Erythroblast (primary cell): Measurements from ENCODE around the gene CDC42BPB.

ENCODE experiments used
- DNase-seq, 2 experiments: peaks; one replicate each; lab custom pipeline; 2025; lab: John Stamatoyannopoulos, UW
- GATA1 ChIP-seq: IDR thresholded peaks from 2 replicates; pipeline ENCODE4 v1.6.1; 2011; ENCODE audit warnings: low read depth, mild to moderate bottlenecking, control low read depth, low read length, moderate library complexity
- POLR2A ChIP-seq: IDR thresholded peaks from 2 replicates; pipeline ENCODE4 v1.6.1; 2011; ENCODE audit warnings: mild to moderate bottlenecking, low read length

Gene CDC42BPB, protein sequence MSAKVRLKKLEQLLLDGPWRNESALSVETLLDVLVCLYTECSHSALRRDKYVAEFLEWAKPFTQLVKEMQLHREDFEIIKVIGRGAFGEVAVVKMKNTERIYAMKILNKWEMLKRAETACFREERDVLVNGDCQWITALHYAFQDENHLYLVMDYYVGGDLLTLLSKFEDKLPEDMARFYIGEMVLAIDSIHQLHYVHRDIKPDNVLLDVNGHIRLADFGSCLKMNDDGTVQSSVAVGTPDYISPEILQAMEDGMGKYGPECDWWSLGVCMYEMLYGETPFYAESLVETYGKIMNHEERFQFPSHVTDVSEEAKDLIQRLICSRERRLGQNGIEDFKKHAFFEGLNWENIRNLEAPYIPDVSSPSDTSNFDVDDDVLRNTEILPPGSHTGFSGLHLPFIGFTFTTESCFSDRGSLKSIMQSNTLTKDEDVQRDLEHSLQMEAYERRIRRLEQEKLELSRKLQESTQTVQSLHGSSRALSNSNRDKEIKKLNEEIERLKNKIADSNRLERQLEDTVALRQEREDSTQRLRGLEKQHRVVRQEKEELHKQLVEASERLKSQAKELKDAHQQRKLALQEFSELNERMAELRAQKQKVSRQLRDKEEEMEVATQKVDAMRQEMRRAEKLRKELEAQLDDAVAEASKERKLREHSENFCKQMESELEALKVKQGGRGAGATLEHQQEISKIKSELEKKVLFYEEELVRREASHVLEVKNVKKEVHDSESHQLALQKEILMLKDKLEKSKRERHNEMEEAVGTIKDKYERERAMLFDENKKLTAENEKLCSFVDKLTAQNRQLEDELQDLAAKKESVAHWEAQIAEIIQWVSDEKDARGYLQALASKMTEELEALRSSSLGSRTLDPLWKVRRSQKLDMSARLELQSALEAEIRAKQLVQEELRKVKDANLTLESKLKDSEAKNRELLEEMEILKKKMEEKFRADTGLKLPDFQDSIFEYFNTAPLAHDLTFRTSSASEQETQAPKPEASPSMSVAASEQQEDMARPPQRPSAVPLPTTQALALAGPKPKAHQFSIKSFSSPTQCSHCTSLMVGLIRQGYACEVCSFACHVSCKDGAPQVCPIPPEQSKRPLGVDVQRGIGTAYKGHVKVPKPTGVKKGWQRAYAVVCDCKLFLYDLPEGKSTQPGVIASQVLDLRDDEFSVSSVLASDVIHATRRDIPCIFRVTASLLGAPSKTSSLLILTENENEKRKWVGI (N-terminal part only)

DNA sequence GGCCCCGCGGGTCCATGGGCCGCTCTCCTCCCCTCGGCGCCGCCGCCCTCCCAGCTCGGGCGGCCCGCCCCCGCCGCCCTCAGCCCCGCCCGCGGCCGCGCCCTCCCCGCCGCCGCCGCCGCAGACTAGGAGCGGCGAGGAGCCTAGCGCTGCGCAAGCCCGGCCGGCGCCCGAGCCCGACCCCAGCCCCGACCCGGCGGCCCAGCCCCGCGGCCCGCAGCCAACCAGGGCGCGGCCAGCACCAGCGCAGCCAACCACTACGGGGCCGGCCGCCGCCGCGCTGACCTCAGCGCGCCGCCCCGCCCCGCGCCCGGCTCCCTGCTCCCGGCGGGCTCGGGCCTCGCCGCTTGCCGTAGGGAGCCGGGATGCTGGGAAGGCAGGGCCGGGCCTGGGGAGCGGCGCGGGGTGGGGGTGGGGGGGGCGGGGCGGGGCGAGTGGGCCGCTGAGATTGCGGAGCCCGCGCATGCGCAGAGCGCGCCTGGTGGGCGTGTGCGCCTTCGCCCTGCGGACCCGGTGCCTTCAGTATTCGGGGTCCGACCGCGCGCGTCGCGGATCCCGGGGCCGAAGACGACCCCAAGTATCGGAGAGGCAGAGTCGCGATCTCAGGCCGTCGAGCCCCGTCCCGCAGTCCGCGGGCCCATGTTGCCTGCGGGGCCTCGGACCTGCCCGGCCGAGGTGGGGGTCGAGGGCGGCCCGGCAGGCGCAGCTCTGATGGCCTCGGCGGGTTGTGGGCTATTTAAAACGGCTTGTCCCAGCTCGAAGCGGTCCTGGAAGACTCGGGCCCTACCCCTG, at the start of gene CDC42BPB:
TSS of gene CDC42BPB (minus strand) at position 178 of the 792 bp plus-strand sequence. CDS start 376 bp downstream, outside the sequence.
- peak; percentile 72 to 75 for DNase-seq
- TF ChIP-seq POLR2A: no peak

DNA sequence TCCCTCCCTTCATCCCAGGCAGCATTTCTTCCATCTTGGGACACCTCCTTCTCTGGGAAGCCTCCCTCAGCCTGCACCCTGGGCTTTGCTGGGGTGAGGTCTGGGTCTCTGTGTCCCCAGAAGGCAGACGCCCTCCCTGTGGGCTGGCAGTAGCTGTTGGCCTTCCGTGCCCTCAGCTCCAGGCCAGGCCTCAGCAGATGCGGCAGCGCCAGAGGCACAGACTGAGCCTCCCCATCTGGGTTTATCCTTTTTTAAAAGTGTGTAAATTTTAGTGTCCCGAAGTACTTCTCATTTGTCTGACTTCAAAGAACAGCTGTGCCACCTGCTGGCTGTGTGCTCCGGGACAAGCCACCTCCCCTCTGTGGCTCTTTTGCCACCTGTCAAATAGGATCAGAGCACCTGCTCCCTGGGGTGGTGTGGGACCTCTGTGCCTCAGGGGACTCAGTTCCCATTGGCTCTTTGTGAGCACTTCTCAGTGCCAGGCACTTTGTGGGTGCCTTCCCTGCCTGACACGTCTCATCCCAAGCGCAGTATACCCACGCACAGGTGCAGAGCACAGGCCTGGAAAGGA, 48.3 kb upstream of the CDC42BPB start:
- no peak for TF ChIP-seq POLR2A
- no peak for TF ChIP-seq GATA1
- DNase-seq: peak; percentile 15 to 30

DNA sequence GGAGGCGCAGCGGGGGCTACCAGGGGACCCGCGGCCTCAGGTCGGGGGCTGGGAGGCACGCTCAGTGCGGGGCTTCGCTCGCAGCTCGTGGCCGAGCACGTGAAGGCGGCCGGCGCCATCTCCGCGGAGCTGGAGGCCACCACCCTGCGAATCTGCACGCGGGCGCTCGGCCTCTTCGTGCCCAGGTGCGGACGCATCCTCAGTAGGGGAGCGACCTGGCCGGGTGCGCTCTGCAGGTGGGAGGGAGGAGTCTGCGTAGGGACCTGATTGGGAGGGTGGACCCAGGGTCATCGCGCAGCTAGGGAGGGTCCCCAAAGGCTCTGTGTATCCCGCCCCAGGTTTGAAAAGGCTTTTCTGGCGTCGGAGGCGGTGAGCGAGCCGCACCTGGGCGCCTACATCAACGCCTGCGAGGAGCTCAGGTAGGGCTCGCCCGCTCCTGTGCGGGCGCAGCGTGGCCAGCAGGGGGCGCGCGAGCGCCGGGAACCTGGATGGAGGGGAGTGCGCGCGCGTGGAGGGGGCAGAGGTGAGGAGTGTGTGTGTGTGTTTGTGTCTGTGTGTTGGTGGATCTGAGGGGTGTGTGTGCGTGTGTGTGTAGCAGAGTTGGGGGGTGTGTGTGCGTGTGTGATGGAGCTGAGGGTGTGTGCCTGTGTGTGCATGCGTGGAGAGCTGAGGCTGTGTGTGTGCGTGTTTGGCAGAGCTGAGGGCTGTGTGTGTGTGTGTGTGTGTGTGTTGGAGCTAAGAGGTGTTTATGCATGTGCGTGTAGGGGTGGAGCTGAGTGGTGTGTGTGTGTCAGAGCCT, 47.5 kb upstream of the CDC42BPB start:
- TF ChIP-seq GATA1 (no peak), POLR2A (no peak)
- DNase-seq: peak; percentile 52 to 72

- DNase-seq: no peak
- TF ChIP-seq GATA1: no peak
- no peak for TF ChIP-seq POLR2A
Measured at GRCh38 chr14:103104389-103104653, 47.0 kb upstream of the CDC42BPB start.

- TF ChIP-seq GATA1 (no peak), POLR2A (no peak)
- DNase-seq: peak; percentile 24 to 25
Measured at GRCh38 chr14:103103461-103104388, 46.4 kb upstream of the CDC42BPB start.

GRCh38 chr14:103102689-103103260, 45.4 kb upstream of the CDC42BPB start:
- DNase-seq: no peak
- no peak for TF ChIP-seq GATA1

DNA sequence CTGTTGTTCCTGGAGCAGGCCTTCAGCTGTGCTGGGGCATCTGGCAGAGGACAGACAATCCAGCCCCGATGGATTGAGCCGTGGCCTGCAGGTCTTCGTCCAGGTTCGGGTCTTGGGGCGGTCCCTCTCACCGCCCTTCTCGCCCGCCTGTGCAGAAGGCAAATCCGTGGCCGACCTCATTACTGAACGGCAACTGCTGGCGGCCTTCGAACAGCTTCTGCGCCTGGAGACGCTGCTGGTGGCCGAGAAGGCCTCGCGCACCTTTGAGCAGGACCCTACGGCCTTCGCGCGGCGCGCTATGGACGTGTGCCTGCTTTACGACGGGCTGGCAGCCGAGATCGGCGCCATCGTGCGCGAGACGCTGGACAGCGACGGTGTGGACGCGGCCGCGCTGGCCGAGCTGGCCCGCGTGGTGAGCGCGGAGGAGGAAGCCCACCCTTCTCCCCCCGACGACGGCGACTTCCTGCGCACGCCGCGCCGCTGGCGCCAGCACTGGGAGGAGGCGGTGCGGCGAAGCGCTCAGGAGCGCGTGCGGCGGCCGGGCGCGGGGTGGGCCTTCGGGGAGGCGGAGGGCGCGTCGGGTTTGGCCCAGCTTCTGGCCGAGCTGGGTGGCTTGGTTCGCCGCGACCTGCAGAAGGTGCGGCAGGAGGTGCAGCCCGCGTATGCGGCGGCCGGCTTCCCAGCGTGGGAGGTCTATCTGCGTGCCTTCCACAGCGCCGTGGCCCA, 44.8 kb upstream of the CDC42BPB start:
- no peak for TF ChIP-seq POLR2A
- TF ChIP-seq GATA1: no peak
- DNase-seq: peak in 1 of 2 experiments; percentile 22

DNA sequence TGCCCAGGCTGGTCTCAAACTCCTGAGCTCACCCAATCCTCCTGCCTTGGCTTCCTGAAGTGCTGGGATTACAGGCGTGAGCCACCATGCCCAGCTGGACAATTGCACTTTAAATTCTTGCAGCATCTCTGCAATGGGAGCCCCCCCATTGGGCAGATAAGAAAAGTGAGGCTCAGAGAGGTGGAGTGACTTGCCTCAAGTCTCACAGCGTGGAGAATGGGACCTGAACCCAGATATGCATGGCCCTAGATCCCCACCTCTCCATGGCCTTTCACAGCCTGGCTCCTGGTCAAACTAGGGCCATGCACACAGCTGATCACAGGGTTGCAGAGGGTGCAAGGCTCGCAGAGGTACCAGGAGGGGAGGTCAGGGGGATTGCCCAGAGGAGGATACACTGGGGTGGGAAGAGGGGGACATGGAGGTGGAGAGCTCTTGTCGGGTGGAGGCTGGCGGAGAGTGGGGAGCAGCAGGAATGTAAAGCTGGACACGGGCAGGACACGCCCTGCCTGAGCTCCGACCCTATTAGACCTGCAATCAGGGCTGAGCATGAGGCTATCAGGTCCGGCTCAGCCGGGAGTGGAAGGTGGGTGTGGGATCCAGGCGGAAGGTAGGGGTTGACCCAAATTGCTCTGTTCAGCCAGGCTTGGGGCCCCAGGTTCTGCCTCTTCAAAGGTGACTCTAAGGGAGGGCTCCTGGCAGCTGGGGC, 44.1 kb upstream of the CDC42BPB start:
- TF ChIP-seq POLR2A (no peak), GATA1 (no peak)

DNA sequence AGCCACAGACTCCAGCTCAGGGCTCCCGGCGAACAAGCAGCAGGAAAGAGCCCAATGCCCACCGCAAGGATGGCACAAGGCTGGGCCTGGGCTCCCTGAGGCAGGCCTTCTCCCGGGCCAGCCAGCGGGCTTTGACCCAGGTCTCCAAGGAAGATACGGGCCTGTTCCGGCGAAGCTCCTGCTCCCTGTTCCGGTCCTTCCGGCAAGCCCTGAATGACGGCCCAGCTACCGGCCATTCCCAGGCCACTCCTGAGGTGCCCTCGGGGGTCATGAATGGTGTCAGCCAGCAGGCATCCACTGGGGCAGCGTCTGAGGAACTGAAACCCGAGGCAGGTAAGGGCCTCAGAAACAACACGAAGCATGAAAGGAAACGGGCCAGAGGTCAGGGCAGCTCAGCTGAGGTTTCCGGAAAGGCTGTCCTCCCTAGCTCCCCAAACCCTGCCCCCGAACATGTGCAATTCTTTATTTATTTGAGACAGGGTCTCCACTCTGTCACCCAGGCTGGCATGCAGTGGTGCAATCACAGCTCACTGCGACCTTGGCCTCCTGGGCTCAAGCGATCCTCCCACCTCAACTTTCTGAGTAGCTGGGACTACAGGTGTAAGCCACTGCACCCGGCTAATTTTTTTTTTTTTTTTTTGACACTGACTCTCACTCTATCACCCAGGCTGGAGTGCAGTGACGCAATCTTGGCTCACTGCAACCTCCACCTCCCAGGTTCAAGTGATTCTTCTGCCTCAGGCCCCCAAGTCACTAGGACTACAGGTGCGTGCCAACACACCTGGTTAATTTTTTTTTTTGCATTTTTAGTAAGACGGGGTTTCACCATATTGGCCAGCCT, 43.2 kb upstream of the CDC42BPB start:
- DNase-seq: no peak

More for the DNA sequence above, 44.1 kb upstream of the CDC42BPB start:
- no peak for DNase-seq

More for the DNA sequence above, 43.2 kb upstream of the CDC42BPB start:
- TF ChIP-seq POLR2A: no peak
- TF ChIP-seq GATA1: no peak
